ENCODE results near the gene WWOX.

Gene WWOX

GRCh38 chr16:78150233-78150632 is 50.8 kb downstream of the WWOX start (continued):
- no peak for TF ChIP-seq TOX (CRISPR knock-in tag; IDR thresholded peaks at IDR 0.05; ENCODE audit: borderline replicate concordance)
- no peak for TF ChIP-seq RARB (CRISPR knock-in tag; IDR thresholded peaks at IDR 0.05)
- no peak for TF ChIP-seq PPARA (CRISPR knock-in tag; IDR thresholded peaks at IDR 0.05; ENCODE audit: borderline replicate concordance)

- no peak for ATAC-seq
- no peak for TF ChIP-seq BACH2 (CRISPR knock-in tag; IDR thresholded peaks at IDR 0.05; ENCODE audit: borderline replicate concordance)
- TF ChIP-seq CSDC2 (CRISPR knock-in tag; IDR thresholded peaks at IDR 0.05) = no peak
- no peak for TF ChIP-seq PATZ1 (CRISPR knock-in tag; IDR thresholded peaks at IDR 0.05; ENCODE audit: borderline replicate concordance)
- TF ChIP-seq ZFP3 (CRISPR knock-in tag; IDR thresholded peaks at IDR 0.05) = no peak
- TF ChIP-seq ZFP30 (CRISPR knock-in tag; IDR thresholded peaks at IDR 0.05) = no peak
- no peak for TF ChIP-seq ZC3H10 (CRISPR knock-in tag; IDR thresholded peaks at IDR 0.05)
- TF ChIP-seq PPARA (CRISPR knock-in tag; IDR thresholded peaks at IDR 0.05; ENCODE audit: borderline replicate concordance) = no peak
- no peak for TF ChIP-seq CSRNP3 (CRISPR knock-in tag; IDR thresholded peaks at IDR 0.05)
- TF ChIP-seq TSHZ2 (CRISPR knock-in tag; IDR thresholded peaks at IDR 0.05) = no peak
- TF ChIP-seq ZNF70 (CRISPR knock-in tag; IDR thresholded peaks at IDR 0.05) = no peak
- no peak for TF ChIP-seq ZNF8 (CRISPR knock-in tag; IDR thresholded peaks at IDR 0.05)
- TF ChIP-seq ZNF565 (CRISPR knock-in tag; conservative IDR thresholded peaks at IDR 0.05; ENCODE audit: low read depth) = no peak
- TF ChIP-seq TCF4 (CRISPR knock-in tag; IDR thresholded peaks at IDR 0.05; ENCODE audit: borderline replicate concordance) = no peak
- TF ChIP-seq OSR1 (CRISPR knock-in tag; IDR thresholded peaks at IDR 0.05) = no peak
- no peak for TF ChIP-seq ARNTL (CRISPR knock-in tag; IDR thresholded peaks at IDR 0.05; ENCODE audit: borderline replicate concordance, low read depth)
These were observed 55.4 kb downstream of the WWOX start for GRCh38 chr16:78154729-78155461.

- TF ChIP-seq GLIS3 (CRISPR knock-in tag; IDR thresholded peaks at IDR 0.05) (no peak), ZNF565 (CRISPR knock-in tag; conservative IDR thresholded peaks at IDR 0.05; ENCODE audit: low read depth) (no peak), POU6F1 (CRISPR knock-in tag; IDR thresholded peaks at IDR 0.05; ENCODE audit: borderline replicate concordance, low read depth) (no peak)
- no peak for ATAC-seq
These were observed 56.4 kb downstream of the WWOX start for GRCh38 chr16:78155791-78156345.

GRCh38 chr16:78161023-78161729 is 61.7 kb downstream of the WWOX start:
- ATAC-seq = no peak
- no peak for TF ChIP-seq OSR1 (CRISPR knock-in tag; IDR thresholded peaks at IDR 0.05)
- no peak for TF ChIP-seq CSDC2 (CRISPR knock-in tag; IDR thresholded peaks at IDR 0.05)
- TF ChIP-seq SNAI2 (CRISPR knock-in tag; IDR thresholded peaks at IDR 0.05) = no peak
- no peak for TF ChIP-seq ZNF565 (CRISPR knock-in tag; conservative IDR thresholded peaks at IDR 0.05; ENCODE audit: low read depth)
- no peak for TF ChIP-seq PATZ1 (CRISPR knock-in tag; IDR thresholded peaks at IDR 0.05; ENCODE audit: borderline replicate concordance)
- TF ChIP-seq PPARA (CRISPR knock-in tag; IDR thresholded peaks at IDR 0.05; ENCODE audit: borderline replicate concordance) = no peak

Measured in SK-N-SH treated with all-trans-retinoic acid at 6 μM for 48 hours (cell line).